Activated CD4-positive, alpha-beta T cell treated with anti-CD3 and anti-CD28 coated beads, Interleukin-2, amount 10 ng/mL, durations not matched to agents 24 days and 14 days (primary cell): Measurements from ENCODE around the gene FAM171A1. TPM values are rescaled to one million over a fixed set of nuclear protein-coding genes. Genes with fewer than 3 reads are reported as not detected.
"Not testable (repeated sequence)": the region's sequence is repeated elsewhere in the genome, so short reads cannot be mapped to it uniquely, and the experiment has no call there.

ENCODE experiments used
- DNase-seq: peaks from one replicate; pipeline ENCODE4 v3.0.0; 2022
- H3K27ac Mint-ChIP-seq: one replicate; pipeline ENCODE4 v1.8.0; 2022; ENCODE audit warnings: mild to moderate bottlenecking, mixed read lengths
- H3K27me3 Mint-ChIP-seq: one replicate; pipeline ENCODE4 v1.8.0; 2022; ENCODE audit warnings: mixed read lengths
- H3K36me3 Mint-ChIP-seq: one replicate; pipeline ENCODE4 v1.8.0; 2022; ENCODE audit warnings: low read depth, mild to moderate bottlenecking, mixed read lengths
- H3K4me1 Mint-ChIP-seq: one replicate; pipeline ENCODE4 v1.8.0; 2021; ENCODE audit warnings: mixed read lengths
- H3K4me3 Mint-ChIP-seq: one replicate; pipeline ENCODE4 v1.8.0; 2022; ENCODE audit warnings: mild to moderate bottlenecking, moderate library complexity, mixed read lengths
- H3K9me3 Mint-ChIP-seq: one replicate; pipeline ENCODE4 v1.8.0; 2021; ENCODE audit warnings: mixed read lengths
- intact Hi-C: fragments of 100-400 bp; cut with micrococcal nuclease; formaldehyde crosslinking; loops from one replicate; pipeline ENCODE4 v1.15.1; 2023
- total RNA-seq: library from RNA; stranded (reverse); gene quantifications from 2 replicates; pipeline ENCODE4 v1.2.3, GENCODE V29; 2022

FAM171A1 gene
- total RNA-seq, 1 donor from 2014 or later: 1.7 TPM

DNA sequence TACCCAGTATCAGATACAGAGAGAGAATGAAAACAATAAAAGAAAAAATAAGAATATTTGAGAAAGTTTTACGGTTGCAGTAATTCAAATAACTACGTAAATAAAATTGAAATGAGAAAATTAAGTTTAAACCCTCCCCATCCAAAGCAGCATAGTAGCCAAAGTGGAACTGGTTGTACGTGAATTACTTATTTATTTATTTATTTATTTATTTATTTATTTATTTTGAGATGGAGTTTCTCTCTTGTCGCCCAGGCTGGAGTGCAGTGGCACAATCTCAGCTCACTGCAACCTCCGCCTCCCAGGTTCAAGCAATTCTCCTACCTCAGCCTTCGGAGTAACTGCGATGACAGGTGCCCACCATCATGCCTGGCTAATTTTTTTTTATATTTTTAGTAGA is 17.1 kb upstream of the FAM171A1 start:
- H3K36me3 Mint-ChIP-seq, H3K27ac Mint-ChIP-seq, DNase-seq, H3K4me1 Mint-ChIP-seq, H3K9me3 Mint-ChIP-seq, intact Hi-C loops, H3K4me3 Mint-ChIP-seq: not testable (repeated sequence)
- peaks cover 18% of the 10 kb centered on the region for H3K27me3 Mint-ChIP-seq

DNA sequence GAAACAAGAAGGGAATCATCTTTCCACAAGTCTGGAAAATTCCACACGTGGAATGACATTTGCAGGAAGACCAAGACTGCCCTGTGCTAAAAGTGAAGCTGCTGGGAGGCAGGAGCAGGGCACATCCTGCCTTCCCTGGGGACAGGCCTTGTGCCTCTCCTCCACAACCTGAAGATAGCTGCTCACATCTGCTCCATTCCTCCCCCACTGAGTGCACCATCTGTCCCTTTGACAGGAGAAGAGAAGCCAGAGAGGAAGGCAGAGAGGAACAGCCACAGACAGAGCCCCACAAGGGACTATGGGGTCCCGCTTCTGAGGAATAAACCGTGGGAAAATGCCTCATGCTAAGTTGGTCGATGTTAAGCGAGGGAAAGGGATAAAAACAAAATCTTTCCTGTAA is 15.9 kb upstream of the FAM171A1 start:
- H3K9me3 Mint-ChIP-seq: no peaks in the 10 kb centered on the region
- H3K4me3 Mint-ChIP-seq: no peak overlapping the region
- no peaks in the 10 kb centered on the region for H3K4me1 Mint-ChIP-seq
- no peak overlapping the region for H3K27ac Mint-ChIP-seq
- peaks cover 20% of the 10 kb centered on the region for H3K27me3 Mint-ChIP-seq
- no peaks in the 10 kb centered on the region for H3K36me3 Mint-ChIP-seq
- no peak for DNase-seq
- intact Hi-C loops: no loop called here

DNA sequence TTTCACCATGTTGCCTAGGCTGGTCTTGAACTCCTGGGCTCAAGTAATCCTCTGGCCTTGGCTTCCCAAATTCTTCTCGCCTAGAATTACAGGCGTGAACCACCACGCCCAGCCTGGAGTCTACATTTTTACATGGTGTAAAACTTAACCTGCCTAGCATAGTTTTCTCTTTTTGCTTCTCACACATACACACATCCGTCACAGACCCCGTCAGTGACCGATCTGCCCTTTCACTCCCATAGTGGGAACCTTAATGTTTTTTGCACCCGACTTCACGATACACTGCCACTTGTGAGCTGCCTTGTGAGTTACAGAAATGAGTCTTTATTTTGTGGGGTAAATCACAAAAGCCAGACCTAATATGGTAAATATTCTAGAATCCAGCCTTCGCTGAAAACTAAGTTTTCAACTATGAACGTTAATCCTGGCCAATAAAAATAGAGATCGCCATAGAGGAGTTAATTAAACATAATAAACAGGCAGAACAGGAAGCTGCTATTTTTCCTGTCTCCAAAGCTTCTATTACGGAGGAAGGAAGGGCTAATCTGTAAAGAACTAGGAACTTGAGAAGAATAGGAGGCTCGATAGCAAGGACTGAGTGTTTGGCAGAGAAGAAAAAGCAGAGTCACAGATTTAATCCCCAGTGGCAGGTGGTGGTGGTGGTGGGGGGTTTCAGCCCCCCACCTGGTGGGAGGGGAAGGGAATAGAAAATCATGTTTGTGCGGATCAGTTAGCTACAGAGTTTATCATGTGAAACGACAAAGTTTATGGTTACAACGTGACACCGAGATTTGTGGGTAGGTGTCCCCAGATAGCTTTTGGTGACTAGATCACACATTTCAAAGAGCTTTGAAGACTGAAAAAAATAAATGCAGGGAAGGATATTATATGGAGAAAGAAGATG is 14.7 kb upstream of the FAM171A1 start:
- Mint-ChIP-seq H3K36me3 (no peaks in the 10 kb centered on the region), H3K4me3 (no peak overlapping the region), H3K4me1 (no peaks in the 10 kb centered on the region), H3K27me3 (peaks cover 22% of the 10 kb centered on the region), H3K27ac (no peak overlapping the region), H3K9me3 (no peaks in the 10 kb centered on the region)
- DNase-seq: no peak
- intact Hi-C loops: no loop called here

DNA sequence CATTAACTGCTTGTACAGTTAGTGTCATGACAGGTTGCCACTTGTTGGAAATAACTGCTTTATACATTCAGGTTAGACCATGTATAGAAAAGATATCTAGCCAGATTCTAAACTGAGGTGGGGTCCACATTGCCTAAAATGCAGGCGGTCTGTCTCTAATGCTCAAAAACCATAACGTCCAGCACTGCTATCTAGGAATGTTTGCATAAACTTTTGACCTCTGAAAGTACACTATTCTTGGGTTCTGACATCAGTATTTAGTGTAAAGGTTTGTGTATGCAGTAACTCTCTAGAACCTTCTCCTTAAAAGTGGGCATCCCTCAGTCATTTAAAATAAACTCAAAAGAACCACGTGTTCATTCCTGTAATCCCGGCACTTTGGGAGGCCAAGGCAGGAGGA is 10.3 kb upstream of the FAM171A1 start:
- Mint-ChIP-seq H3K27ac (no peak overlapping the region), H3K9me3 (no peaks in the 10 kb centered on the region), H3K4me3 (no peak overlapping the region), H3K27me3 (peaks cover 33% of the 10 kb centered on the region), H3K36me3 (no peaks in the 10 kb centered on the region), H3K4me1 (no peaks in the 10 kb centered on the region)
- intact Hi-C loops: no loop called here
- no peak for DNase-seq

DNA sequence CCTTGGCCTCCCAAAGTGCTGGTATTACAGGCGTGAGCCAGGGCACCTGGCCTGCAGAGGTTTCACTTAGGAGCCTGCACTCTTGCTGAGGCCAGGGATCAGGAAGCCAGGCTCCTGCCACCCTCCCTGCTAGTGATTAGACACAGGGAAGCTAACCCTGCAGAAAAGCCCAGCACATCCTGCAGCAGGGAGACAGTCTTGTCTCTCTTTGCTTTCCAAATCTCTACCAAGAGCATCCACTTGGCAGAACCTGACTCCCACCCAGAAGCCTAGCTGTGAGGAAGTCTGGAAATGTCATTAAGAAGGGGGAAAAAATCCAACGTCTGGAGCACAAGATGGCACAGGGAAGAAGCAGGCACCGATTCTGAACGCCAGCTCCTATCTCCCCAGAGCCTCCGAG is 8.0 kb upstream of the FAM171A1 start:
- Mint-ChIP-seq H3K36me3 (no peaks in the 10 kb centered on the region), H3K4me3 (no peak overlapping the region), H3K27me3 (peaks cover 29% of the 10 kb centered on the region), H3K4me1 (no peaks in the 10 kb centered on the region), H3K27ac (no peak overlapping the region), H3K9me3 (no peaks in the 10 kb centered on the region)
- no peak for DNase-seq
- intact Hi-C loops: loop anchor here (10.0 kb wide), 1 partner anchor 384 kb away; no protein-coding TSS in a partner anchor

DNA sequence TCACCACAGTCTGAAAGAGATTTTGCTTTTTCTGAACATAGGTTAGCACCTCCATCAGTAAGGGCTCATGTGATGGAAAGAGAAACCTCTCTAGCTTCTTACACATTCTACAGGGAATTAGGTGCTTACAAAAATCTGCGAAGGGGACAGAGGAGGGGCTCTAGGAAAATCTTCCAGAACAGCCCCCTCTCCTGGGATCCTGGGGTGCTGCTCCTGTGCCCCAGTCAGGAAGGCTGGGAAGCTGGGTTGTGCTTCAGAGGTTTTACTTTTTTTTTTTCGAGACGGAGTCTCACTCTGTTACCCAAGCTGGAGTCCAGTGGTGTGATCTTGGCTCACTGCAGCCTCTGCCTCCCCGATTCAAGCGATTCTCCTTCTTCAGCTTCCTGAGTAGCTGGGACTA is 7.5 kb upstream of the FAM171A1 start:
- Mint-ChIP-seq H3K36me3 (no peaks in the 10 kb centered on the region), H3K4me3 (no peak overlapping the region), H3K27me3 (peaks cover 34% of the 10 kb centered on the region), H3K27ac (no peak overlapping the region), H3K4me1 (no peaks in the 10 kb centered on the region), H3K9me3 (no peaks in the 10 kb centered on the region)
- intact Hi-C loops: loop anchor here (10.0 kb wide), 1 partner anchor 384 kb away; no protein-coding TSS in a partner anchor
- DNase-seq: no peak

DNA sequence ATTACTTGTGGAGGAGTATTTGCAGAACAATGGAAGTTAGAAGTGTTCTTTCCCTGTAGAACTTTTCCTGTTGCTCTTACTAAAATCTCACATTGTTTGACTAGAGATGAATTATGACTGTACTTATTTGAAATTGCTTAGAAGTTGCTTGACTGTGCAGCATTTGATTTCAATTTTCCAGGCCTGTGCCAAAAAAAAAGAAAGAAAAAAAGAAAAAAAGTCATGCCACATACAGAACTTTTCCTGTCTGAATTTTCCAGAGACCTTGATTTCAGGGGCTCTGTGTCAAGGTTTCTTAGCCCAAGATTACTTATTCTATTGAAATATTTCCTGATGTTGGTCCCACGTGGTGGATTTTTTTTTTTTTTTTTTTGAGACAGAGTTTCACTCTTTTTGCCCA is 3.5 kb upstream of the FAM171A1 start:
- H3K4me3 Mint-ChIP-seq: no peak overlapping the region
- peaks cover 8% of the 10 kb centered on the region for H3K4me1 Mint-ChIP-seq
- H3K27me3 Mint-ChIP-seq: peaks cover 49% of the 10 kb centered on the region
- no peak overlapping the region for H3K27ac Mint-ChIP-seq
- no peaks in the 10 kb centered on the region for H3K36me3 Mint-ChIP-seq
- H3K9me3 Mint-ChIP-seq: no peaks in the 10 kb centered on the region
- intact Hi-C loops: loop anchor here (5.0 to 10.0 kb wide), 2 partner anchors 277 to 380 kb away; partner anchors contain the start of gene RPP38
- no peak for DNase-seq

DNA sequence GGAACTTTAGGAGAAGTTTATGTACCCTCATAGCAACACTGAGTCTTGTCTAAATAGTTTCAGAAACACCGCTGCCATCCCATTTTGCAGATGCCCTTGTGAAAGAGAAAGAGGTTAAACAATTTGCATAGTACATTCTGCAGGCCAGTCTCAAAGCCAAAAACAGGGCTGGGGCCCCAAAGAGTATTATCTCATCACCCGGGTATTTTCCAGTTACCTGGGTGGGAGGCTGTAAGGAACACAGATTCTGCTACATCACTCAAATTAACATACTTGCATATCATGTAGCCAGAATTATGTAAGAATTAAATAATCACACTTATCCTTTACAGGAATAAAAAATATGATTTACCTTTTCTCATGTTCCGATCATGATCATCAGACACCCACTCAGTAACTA is 3.1 kb upstream of the FAM171A1 start:
- no peaks in the 10 kb centered on the region for H3K9me3 Mint-ChIP-seq

DNA sequence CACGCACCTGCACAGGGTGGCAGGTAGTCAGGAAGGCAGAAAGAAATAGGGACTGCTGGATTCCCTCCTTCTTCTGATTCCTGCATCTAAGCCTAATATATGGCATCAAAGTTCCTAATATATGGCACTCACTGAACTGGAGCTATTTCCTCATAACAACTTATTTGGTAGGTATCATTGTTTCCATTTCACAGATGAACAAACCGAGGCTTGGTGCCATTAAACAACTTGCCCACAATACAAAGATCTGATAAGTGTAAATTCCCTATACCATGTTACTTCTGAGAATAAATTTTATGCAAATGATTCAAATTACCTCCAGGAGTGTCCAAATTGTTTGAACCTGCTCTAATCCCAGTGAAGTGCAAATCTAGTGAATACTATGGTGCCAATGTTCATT is 2.1 kb upstream of the FAM171A1 start:
- Mint-ChIP-seq H3K9me3 (no peaks in the 10 kb centered on the region), H3K27ac (no peak overlapping the region), H3K27me3 (peaks cover 57% of the 10 kb centered on the region), H3K4me3 (no peak overlapping the region), H3K36me3 (no peaks in the 10 kb centered on the region), H3K4me1 (peaks cover 8% of the 10 kb centered on the region)
- intact Hi-C loops: loop anchor here (5.0 to 10.0 kb wide), 2 partner anchors 276 to 378 kb away; partner anchors contain the start of gene RPP38
- no peak for DNase-seq

More for the DNA sequence above, 3.1 kb upstream of the FAM171A1 start:
- H3K27me3 Mint-ChIP-seq: peaks cover 53% of the 10 kb centered on the region
- H3K36me3 Mint-ChIP-seq: no peaks in the 10 kb centered on the region
- peaks cover 8% of the 10 kb centered on the region for H3K4me1 Mint-ChIP-seq
- DNase-seq: no peak
- intact Hi-C loops: loop anchor here (5.0 to 10.0 kb wide), 2 partner anchors 277 to 379 kb away; partner anchors contain the start of gene RPP38
- H3K27ac Mint-ChIP-seq: no peak overlapping the region
- H3K4me3 Mint-ChIP-seq: no peak overlapping the region

DNA sequence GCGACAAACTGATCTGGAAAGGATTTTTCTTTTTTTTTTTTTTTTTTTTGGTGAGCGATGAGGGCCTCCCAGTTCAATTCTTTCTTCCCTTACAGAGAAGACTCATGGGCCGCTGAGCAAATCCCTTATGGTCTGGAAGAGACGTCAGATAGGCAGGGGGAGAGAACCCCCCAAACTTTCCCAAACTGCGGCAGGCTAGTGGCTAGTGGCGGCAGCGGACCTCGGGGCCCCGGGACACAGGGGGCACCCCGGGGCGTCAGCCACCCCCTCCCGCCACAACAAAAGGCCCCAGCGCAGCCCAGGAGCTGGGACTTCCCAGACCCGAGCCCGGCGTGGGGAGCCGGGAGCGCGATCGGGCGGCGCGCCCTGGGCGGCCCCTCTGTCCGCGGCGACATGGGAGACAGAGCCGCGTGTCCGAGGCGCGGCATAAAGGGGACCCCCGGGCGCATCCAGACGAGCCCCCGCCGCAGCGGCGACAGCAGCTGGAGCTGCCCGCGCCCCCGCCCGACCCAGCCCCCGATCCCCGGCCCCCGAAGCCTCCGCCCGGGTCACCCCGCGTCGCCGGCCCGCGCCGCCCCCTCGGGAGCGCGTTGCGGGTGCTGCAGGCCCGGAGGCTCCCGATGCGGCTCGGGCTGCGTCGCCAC is 755 bp downstream of the FAM171A1 start:
- Mint-ChIP-seq H3K27me3 (peaks cover 63% of the 10 kb centered on the region), H3K36me3 (no peaks in the 10 kb centered on the region), H3K27ac (peak overlapping the region; percentile 26), H3K4me1 (peaks cover 8% of the 10 kb centered on the region), H3K4me3 (peak overlapping the region; percentile 78), H3K9me3 (no peaks in the 10 kb centered on the region)
- intact Hi-C loops: loop anchor here (2.0 to 10.0 kb wide), 4 partner anchors 162 to 376 kb away; partner anchors contain the start of genes NMT2 and RPP38
- DNase-seq: peak; percentile 64

DNA sequence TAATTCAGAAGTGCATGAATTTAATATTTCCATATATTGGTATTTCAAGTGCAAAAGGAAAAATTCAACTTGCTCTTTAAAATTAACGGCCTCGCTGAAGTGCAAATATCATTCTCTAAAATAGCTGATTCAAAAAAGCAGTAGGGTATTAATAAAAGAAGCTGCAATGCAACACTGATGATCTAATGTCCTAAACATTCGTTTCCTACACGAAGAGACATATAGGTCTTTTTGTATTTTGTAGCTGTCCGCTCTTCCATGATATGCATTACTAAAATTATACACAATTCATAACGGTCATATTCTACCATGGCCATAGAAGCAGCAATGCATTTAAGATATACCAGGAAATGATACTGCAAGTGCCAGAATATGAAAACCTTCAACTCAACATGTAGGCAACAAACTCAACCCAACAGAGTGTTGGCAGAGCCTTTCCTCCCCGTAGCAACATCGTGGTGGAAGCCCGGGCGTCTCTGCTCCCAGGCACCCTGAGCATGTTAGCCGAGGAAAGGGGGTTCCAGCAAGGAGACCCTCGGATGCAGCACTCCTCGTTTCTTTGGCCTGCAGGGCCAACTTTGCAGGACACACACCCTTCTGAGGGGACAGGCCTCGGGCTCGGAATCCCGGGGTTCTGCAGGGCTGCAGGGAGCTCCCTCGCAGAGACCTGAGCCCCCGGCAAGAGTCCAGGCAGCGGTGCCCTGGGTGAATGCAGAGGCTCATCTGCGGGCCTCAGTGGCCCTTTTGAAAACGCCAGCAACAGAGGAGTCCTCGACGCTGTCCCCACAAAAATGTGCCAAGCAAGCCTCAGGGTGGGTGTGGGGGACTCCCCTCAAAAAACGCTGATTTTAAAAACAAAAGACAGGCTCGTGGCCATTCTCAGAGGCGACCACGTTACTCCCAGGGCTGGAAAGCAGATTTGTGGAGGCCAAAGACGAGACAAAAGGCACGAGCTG is 1.6 kb downstream of the FAM171A1 start:
- Mint-ChIP-seq H3K4me1 (peaks cover 8% of the 10 kb centered on the region), H3K27me3 (peaks cover 63% of the 10 kb centered on the region)

DNA sequence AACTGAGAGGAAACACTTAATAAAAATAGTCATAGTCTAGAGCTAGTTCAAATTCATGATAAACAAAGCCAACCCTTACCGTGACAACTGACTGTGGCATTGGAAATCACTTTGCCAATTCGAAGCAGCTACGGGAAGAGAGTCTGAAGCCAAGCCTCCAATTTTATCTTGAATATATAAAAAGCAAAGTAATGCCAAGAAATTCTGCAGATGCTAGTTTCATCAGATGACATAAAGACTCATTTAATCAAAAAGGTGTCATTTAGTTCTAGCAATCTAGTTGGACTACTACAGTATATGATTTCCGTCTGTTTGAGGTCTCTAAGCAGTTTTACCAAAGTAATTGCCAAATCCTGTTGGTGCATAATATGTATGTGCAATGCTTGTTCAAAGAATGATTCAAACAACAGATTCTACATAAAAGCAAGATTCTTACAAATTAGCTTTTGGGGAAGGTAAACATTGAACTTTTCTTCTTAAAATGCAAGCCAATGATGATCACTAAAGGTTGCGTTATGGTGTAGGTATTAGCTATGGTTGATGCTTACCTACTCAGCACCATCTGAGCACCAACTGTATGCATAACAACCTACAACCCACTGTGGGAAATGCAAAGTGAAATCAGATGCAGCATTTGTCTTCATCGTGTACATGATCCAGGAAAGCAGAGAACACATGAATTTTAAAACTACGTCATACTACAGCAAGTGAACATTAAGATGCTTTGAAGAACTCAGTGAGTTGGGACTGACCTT is 2.8 kb downstream of the FAM171A1 start:
- Mint-ChIP-seq H3K27me3 (peaks cover 51% of the 10 kb centered on the region), H3K4me1 (peaks cover 8% of the 10 kb centered on the region), H3K9me3 (no peaks in the 10 kb centered on the region), H3K27ac (no peak overlapping the region), H3K4me3 (no peak overlapping the region), H3K36me3 (no peaks in the 10 kb centered on the region)
- no peak for DNase-seq
- intact Hi-C loops: no loop called here

More for the DNA sequence above, 1.6 kb downstream of the FAM171A1 start:
- intact Hi-C loops: loop anchor here (2.0 to 10.0 kb wide), 4 partner anchors 161 to 375 kb away; partner anchors contain the start of genes NMT2 and RPP38
- DNase-seq: no peak
- Mint-ChIP-seq H3K27ac (peak overlapping the region; percentile 26), H3K4me3 (peak overlapping the region; percentile 78), H3K9me3 (no peaks in the 10 kb centered on the region), H3K36me3 (no peaks in the 10 kb centered on the region)
